Subcutaneous adipose tissue (tissue), 4 donors: Measurements from ENCODE around the gene FECH. TPM values are rescaled to one million over a fixed set of nuclear protein-coding genes. Genes with fewer than 3 reads are reported as not detected.

Experiments
- CTCF ChIP-seq: fragments of 450-650 bp; IDR thresholded peaks from one replicate; pipeline ENCODE4 v1.5.1; 2016; ENCODE audit warnings: low read depth, mild to moderate bottlenecking, control low read depth, antibody characterized with exemption, moderate library complexity
- total RNA-seq, 4 donors: library from RNA; depleted of rRNA; stranded (reverse); fragments of >200 nt; gene quantifications; one replicate each; pipeline ENCODE4 v1.1.0, GENCODE V29; 2016

Gene FECH
- total RNA-seq, 4 donors from 2014 or later: 26.0 to 58.8 (median 37.8) TPM

DNA sequence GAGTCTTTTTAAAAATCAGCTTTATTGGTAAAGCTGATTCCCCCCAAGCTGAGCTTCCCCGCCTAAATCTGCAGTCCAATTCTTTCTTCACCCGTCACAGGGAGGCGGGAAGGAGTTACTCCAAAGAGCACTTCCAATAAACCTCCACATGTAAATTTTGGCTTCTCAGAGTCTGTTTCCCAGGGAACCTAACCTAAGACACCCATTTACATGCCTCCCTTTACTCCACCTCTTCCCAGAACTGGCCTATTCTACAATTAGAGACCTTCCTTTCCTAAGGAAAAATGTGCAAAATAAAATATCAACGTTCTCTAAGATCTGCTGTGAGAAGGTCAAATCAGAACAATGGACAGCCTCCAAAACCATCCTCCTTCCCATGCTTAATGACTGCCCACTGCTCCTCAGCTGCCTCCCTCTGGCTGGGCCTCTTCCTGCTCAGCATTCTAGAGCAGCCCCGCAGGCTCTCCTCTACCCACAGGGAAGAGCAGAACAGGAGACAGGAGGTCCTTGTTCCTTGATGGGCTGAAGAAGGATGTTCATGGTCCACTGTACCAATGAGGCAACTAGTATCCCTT is 87.7 kb downstream of the FECH start:
- TF ChIP-seq CTCF: no peak

Other genes with a start within 250 kb of the FECH start
- gene ST8SIA3, start 234.1 kb downstream of the FECH start, total RNA-seq: not detected
- gene ONECUT2, start 151.3 kb downstream of the FECH start, total RNA-seq: not detected
- gene NARS1, start 35.1 kb upstream of the FECH start, total RNA-seq: 100 to 1,000 TPM; 103 to 125 (median 115) TPM
- 10 to 100 TPM in 1 of 4 donors, 1 to 10 TPM in 3; 7.5 to 14.3 (median 9.2) TPM for gene ATP8B1, start 216.6 kb upstream of the FECH start, total RNA-seq